Osteocyte (in vitro differentiated cells): ENCODE data around the gene TMEM239. TPM values are rescaled to one million over a fixed set of nuclear protein-coding genes. Genes with fewer than 3 reads are reported as not detected.
A peak's percentile ranks its signal among the peaks of the same experiment; 100 is the strongest.
"Not testable (repeated sequence)": the region's sequence is repeated elsewhere in the genome, so short reads cannot be mapped to it uniquely, and the experiment has no call there.

ENCODE experiments used
- DNase-seq: peaks from one replicate; pipeline ENCODE4 v3.0.0; 2021; ENCODE audit warnings: mixed read lengths; ENCODE audit not compliant: unreplicated experiment; ENCODE audit errors: extremely low spot score
- H3K27ac Mint-ChIP-seq: one replicate; pipeline ENCODE4 v1.8.0; 2021; ENCODE audit warnings: mild to moderate bottlenecking, mixed read lengths; ENCODE audit not compliant: unreplicated experiment
- H3K27me3 Mint-ChIP-seq: one replicate; pipeline ENCODE4 v1.8.0; 2021; ENCODE audit warnings: mixed read lengths; ENCODE audit not compliant: unreplicated experiment
- H3K36me3 Mint-ChIP-seq: one replicate; pipeline ENCODE4 v1.8.0; 2021; ENCODE audit warnings: mixed read lengths; ENCODE audit not compliant: unreplicated experiment
- H3K4me1 Mint-ChIP-seq: one replicate; pipeline ENCODE4 v1.8.0; 2021; ENCODE audit warnings: mixed read lengths; ENCODE audit not compliant: unreplicated experiment
- H3K4me3 Mint-ChIP-seq: one replicate; pipeline ENCODE4 v1.8.0; 2021; ENCODE audit warnings: mild to moderate bottlenecking, moderate library complexity, mixed read lengths; ENCODE audit not compliant: unreplicated experiment
- H3K9me3 Mint-ChIP-seq: one replicate; pipeline ENCODE4 v1.8.0; 2021; ENCODE audit warnings: mixed read lengths; ENCODE audit not compliant: unreplicated experiment
- total RNA-seq: library from RNA; stranded (reverse); gene quantifications from 2 replicates; pipeline ENCODE4 v1.2.1, GENCODE V29; 2021
- TF ChIP-seq, protein P1 (sequence below): fragments of 200-600 bp; sonication (generic); IDR thresholded peaks from 2 replicates; pipeline ENCODE4 v1.5.0; 2021; ENCODE audit warnings: antibody characterized with exemption, mild to moderate bottlenecking, moderate library complexity

TMEM239 gene
- total RNA-seq, 1 donor from 2014 or later, result not detected

GRCh38 chr20:2820896-2821869 is 5.0 kb downstream of the TMEM239 start:
- peak; percentile 81 for DNase-seq
- Mint-ChIP-seq H3K4me3 (no peak overlapping the region), H3K36me3 (no peaks in the 10 kb centered on the region), H3K27me3 (no peaks in the 10 kb centered on the region), H3K9me3 (no peaks in the 10 kb centered on the region), H3K27ac (no peak overlapping the region), H3K4me1 (peaks cover 47% of the 10 kb centered on the region)
- TF ChIP-seq, protein P1, sequence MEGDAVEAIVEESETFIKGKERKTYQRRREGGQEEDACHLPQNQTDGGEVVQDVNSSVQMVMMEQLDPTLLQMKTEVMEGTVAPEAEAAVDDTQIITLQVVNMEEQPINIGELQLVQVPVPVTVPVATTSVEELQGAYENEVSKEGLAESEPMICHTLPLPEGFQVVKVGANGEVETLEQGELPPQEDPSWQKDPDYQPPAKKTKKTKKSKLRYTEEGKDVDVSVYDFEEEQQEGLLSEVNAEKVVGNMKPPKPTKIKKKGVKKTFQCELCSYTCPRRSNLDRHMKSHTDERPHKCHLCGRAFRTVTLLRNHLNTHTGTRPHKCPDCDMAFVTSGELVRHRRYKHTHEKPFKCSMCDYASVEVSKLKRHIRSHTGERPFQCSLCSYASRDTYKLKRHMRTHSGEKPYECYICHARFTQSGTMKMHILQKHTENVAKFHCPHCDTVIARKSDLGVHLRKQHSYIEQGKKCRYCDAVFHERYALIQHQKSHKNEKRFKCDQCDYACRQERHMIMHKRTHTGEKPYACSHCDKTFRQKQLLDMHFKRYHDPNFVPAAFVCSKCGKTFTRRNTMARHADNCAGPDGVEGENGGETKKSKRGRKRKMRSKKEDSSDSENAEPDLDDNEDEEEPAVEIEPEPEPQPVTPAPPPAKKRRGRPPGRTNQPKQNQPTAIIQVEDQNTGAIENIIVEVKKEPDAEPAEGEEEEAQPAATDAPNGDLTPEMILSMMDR, result no peak

DNA sequence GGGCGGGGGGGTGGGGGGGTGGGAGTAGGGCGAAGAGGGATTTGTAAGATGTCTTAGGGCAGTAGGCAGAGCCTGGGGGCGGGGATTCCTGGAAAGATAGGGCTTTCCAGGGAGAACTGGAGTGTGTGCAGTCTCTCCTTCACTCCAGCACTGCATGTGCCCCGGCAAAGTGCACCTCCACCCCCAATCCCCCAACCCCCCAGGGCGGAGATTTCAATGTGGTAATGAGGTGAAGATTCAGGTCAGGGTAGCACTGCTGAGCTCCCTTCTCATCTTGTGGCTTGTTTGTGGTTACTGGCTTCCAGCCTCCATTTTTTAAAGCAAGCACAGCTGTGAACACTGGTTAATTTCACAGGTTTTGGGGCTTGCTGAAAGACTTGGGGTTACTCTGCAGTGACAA is 5.9 kb downstream of the TMEM239 start:
- peaks cover 43% of the 10 kb centered on the region for H3K4me1 Mint-ChIP-seq
- no peaks in the 10 kb centered on the region for H3K36me3 Mint-ChIP-seq
- H3K27me3 Mint-ChIP-seq, result no peaks in the 10 kb centered on the region
- no peaks in the 10 kb centered on the region for H3K9me3 Mint-ChIP-seq
- no peak overlapping the region for H3K4me3 Mint-ChIP-seq
- H3K27ac Mint-ChIP-seq, result no peak overlapping the region
- TF ChIP-seq, protein P1, result no peak
- DNase-seq, result peak; percentile 73

DNA sequence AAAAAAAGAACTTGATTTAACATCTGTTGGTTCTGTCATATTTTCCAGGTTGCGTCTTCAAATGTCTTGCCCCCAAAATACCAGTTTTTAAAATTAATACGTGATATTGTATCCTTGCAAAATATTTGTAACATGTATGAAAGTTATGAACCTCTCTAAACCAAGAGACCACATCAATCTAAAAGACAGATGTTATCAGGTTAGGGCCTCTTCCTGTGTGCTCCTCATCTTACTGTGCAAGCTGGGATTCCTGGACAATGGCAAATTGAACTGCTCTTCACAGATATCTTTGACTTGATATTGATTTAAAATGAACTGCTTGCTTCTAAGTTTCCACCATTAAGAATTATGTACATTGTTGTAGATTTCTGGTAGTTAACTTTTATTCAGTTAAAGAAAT is 9.6 kb downstream of the TMEM239 start:
- H3K27me3 Mint-ChIP-seq, result peaks cover 14% of the 10 kb centered on the region
- H3K9me3 Mint-ChIP-seq, result no peaks in the 10 kb centered on the region
- H3K4me1 Mint-ChIP-seq, result peaks cover 12% of the 10 kb centered on the region
- no peak overlapping the region for H3K4me3 Mint-ChIP-seq
- no peak overlapping the region for H3K27ac Mint-ChIP-seq
- no peak for DNase-seq
- H3K36me3 Mint-ChIP-seq, result no peaks in the 10 kb centered on the region
- TF ChIP-seq, protein P1, result no peak

- TF ChIP-seq, protein P1, result no peak
- Mint-ChIP-seq H3K27me3 (peaks cover 14% of the 10 kb centered on the region), H3K36me3 (no peaks in the 10 kb centered on the region), H3K4me1 (peaks cover 12% of the 10 kb centered on the region), H3K4me3 (no peak overlapping the region), H3K27ac (no peak overlapping the region), H3K9me3 (no peaks in the 10 kb centered on the region)
- no peak for DNase-seq
These were observed 10.5 kb downstream of the TMEM239 start for GRCh38 chr20:2826655-2827054.

DNA sequence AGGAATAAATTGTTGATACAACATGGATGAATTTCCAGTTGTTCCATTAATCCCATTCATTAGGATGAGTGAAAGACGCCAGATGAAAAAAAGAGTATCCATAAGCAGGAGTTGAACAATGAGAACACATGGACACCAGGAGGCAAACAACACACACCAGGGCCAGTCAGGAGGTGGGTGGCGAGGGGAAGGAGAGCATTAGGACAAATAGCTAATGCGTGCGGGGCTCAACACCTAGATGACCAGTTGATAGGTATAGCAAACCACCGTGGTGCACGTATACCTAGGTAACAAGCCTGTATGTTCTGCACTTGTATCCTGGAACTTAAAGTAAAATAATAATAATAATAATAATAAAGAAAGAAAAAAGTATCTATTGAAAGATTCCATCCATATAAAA is 13.2 kb downstream of the TMEM239 start:
- Mint-ChIP-seq H3K9me3 (no peaks in the 10 kb centered on the region), H3K36me3 (no peaks in the 10 kb centered on the region), H3K4me3 (no peak overlapping the region), H3K4me1 (peaks cover 15% of the 10 kb centered on the region), H3K27me3 (peaks cover 14% of the 10 kb centered on the region), H3K27ac (no peak overlapping the region)
- DNase-seq, result no peak
- TF ChIP-seq, protein P1, result no peak

DNA sequence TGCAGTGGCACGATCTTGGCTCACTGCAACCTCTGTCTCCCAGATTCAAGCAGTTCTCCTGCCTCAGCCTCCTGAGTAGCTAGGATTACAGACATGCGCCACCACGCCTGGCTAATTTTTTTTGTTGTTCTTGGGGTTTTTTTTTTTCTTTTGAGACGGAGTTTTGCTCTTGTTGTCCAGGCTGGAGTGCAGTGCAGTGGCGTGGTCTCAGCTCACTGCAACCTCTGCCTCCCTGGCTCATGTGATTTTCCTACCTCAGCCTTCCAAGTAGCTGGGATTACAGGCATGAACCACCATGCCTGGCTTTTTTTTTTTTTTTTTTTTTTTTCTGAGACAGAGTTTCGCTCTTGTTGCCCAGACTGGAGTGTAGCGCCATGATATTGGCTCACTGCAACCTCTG is 15.0 kb downstream of the TMEM239 start:
- DNase-seq, H3K36me3 Mint-ChIP-seq, H3K9me3 Mint-ChIP-seq, H3K4me3 Mint-ChIP-seq: not testable (repeated sequence)
- H3K27ac Mint-ChIP-seq, result peak overlapping the region; percentile 87
- H3K27me3 Mint-ChIP-seq, result peaks cover 14% of the 10 kb centered on the region
- peaks cover 10% of the 10 kb centered on the region for H3K4me1 Mint-ChIP-seq
